DMS153 treated with DMSO at 0.1 percent for 48 hours (cell line): ENCODE data around the gene MRPS15.
A peak's percentile ranks its signal among the peaks of the same experiment; 100 is the strongest.

Experiments used
- DNase-seq: peaks from one replicate; lab custom pipeline; 2025; ENCODE audit not compliant: unreplicated experiment; lab: John Stamatoyannopoulos, UW

Gene MRPS15

DNA sequence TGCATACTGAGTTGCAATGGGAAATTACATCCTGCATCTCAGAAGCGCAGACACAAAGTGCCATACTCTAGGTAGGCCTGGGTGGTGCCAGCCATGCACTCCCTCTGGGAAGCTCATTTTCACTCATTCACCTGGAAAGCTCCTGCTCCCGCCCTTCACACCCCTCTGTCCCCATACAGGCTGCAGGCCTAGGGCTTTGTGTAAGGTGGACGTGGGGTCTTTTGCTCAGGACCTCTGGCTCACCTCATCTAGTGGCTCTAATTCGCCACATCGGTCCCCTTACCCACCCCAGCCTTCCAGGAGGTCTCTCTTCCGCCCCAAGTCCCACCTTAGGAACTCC lies 751 bp downstream of the MRPS15 start:
- no peak for DNase-seq

DNA sequence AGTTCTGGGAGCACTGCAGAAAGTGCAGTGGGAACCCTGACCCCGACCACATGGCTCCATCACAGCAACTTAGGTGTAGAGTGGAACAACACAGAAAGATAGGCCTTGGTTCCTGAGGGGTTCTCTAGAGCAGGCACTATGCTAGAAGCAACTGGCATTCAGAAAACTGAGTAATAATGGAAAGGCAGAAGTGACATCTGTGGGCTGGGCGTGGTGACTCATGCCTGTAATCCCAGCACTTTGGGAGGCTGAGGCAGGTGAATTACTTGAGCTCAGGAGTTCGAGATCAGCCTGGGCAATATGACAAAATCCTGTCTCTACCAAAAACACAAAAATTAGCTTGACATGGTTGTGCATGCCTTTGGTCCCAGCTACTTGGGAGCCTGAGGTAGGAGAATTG lies 5.3 kb downstream of the MRPS15 start:
- no peak for DNase-seq

DNA sequence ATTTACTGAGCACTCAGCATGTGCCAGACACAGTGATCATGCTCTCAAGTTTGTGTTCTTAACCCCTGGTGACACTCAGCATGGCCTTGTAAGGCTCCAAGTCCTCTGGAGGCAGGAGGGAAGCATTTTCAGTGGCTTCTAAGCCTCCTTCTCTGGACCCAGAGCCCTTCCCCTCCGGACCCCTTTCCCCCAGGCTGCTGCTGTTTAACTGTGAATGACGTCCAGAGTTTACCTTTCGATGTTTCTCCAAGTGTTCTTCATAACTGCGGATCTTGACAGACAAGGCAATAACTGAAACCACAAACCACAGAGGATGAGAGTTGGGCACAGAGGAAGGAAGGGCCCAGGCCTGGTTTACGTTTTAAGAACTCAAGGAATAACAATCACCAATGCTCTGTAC lies 6.5 kb downstream of the MRPS15 start:
- no peak for DNase-seq

DNA sequence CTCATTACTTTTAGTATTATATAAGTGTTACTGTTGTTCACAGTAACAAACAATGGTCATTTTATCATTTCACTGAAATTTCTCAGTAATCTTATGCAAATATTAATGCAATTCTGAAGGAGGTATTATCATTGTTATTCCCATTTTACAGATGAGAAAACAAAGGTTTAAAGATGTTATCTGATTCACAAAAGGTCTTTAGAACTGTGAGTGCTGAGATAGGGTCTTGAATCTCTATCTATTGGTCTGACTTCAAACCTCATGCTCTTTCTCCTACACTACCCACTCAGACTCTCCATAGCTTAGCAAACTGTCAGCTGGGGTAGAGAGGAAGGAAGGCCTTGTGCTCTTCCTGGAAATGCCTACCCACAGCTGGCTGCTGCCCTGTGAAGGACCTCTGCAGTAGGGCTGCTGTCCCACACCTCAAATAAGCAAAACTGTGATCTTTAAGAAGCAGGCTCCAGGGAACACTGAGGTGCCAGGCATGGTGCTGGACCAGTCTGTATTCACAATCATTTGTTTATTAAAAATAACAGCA lies 7.7 kb downstream of the MRPS15 start:
- DNase-seq = no peak

DNA sequence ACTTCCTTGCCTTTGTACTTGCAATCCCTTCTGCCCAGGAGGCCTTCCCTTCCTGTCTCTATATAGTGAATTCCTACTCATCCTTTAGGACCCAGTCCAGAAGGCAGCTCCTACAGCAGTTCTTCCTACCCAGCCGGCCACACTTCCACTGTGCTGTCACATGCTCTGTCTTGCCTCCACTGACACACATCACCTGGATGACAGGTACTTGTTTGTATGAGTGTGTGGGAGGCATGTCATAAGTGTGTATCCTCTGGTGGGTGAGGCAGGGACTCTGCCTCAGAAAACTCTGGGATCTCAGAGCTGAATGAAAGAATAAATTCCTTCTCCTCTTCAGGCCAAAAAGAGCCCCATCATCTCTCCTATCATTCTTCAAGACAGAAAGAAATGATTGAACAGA lies 8.8 kb downstream of the MRPS15 start:
- DNase-seq = no peak

DNA sequence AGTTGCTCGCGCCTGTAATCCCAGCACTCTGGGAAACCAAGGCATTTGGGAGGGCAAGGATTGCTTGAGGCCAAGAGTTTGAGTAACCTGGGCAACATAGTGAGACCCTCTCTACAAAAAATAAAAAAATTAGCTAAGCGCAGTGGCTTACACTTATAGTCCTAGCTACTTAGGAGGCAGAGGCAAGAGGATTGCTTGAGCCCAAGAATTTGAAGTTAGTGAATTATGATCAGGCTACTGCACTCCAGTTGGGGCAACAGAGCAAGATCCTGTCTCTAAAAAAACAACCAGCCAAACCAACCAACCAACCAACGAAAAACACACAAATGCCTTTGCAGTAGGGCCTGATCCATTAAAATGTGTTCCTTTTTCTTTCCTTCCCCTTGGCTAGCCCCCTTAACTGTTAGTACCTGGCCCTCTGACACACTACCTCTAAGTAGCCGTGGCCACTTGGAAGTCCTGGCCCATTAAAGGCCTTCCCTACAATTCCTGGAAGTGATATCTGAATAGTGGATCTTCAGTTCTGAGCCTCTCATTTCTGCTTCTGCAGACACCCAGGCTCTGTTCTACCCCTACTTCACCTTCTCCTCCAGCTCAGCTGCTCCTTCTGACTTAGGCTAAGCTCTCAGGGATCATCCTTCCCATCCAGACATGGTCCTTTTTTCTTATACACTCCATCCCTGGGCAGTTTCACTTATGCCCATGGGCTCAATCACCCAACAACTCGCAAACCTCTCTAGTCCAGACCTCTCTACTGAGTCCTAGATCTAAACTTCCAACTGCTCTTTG lies 10.4 kb downstream of the MRPS15 start:
- DNase-seq = no peak

DNA sequence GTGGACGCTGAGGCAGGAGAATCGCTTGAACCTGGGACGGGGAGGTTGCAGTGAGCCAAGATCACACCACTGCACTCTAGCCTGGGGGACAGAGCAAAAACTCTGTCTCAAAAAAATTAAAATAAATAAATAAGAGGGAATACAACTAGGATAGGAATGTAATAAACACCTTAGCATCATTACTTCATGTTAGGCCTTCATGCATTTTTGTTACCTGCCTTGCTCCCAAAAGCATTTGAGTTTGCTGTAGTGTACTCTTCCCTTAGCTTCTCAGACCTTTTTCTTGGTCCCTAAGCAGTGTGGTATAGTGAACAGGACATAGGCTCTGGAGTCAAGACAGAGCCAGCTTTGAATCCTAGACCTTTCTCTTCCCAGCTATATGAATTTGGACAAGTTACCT lies 11.1 kb downstream of the MRPS15 start:
- DNase-seq = no peak

DNA sequence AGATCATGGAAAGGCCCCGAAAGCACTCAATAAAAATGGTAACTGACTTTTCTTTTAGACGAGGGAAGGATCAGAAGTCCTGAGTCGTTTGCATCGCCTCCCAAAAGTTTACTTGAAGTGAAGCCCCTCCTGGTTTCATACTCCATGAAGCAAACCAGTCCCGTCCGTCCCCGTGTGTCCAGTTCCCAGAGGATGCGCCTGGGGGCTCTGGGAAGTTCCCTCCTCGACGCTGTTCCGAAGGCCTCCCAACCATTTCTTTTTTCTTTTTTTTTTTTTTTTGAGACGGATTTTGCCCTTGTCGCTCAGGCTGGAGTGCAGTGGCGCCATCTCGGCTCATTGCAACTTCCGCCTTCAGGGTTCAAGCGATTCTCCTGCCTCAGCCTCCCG lies 13.3 kb downstream of the MRPS15 start:
- DNase-seq = no peak

DNA sequence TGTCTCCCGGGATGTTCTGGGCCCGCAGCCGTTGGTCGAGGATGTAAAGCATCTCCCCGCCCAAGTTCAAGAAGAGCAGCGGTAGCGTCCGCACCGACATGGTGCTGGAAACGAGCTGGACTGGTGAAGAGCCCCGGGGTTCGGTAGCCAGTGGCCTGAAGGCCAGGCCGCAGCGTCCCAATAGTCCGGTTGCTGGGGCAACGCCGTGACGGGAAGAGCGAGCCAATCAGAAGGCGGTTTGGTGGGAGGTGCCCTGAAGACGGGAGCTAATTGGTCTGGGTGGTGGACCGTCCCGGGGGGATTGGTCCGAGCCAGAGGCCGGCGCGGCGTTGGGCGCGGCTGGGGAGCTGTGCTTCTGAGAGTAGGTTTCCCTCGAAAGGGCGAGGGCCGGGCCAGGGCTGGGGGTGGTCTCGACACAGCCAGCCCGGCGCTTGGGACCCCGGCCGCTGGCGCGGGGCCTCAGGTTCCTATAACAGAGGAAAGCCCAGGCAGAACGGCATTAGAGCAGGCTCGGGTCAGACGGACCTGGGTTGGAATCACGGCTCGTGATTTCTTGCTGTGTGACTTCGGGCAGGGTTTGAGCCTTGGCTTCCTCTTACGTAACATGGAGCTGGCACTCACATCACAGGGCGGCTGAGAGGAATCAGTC lies 13.8 kb downstream of the MRPS15 start, which contains the start of gene OSCP1:
Gene OSCP1 (minus strand): TSS at position 182 of the 649 bp plus-strand sequence. CDS start 82 bp downstream, at position 100.
- peak; percentile 100 for DNase-seq

DNA sequence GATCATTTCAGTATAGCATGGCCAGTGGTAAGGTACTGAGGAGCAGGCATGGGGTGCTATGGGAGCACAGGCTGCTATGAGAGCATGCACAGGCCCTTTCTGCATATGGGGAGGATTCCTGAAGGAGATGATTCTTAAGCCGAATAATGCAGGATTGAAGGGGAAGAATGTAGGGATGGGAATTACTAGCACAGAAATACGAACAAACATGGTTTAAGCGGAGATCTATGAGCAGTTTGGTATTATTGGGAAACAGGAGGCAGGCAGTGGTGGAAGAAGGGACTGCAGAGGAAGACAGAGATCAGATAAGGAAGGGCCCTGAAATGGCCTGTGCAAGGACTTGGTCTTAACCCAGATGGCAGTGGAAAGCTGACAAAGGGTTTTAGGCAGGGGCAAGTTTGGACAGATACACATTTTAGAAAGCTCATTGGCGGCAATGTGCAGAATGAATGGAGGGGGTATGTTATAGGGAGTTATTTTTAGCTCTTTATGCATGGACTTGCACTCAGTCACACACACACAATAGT lies 15.6 kb downstream of the MRPS15 start:
- DNase-seq = peak; percentile 37

DNA sequence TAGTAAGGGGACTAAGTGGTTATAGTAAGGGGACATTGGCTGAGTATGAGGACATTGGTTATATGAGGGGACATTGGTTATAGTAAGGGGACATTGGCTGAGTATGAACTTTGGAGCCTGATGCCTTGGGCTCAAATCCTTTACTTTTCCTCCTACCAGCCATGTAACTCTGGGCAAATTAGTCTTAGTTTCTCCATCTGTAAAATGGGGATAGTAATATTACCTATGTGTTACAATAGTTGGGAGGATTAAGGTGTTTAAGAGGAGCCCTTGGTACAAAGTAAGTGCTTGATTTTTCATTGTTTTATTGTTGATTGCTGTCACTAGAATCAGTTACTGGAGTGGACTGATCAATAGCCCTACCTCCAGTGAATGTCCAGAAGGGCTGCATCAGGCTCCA lies 16.7 kb downstream of the MRPS15 start:
- DNase-seq = no peak

DNA sequence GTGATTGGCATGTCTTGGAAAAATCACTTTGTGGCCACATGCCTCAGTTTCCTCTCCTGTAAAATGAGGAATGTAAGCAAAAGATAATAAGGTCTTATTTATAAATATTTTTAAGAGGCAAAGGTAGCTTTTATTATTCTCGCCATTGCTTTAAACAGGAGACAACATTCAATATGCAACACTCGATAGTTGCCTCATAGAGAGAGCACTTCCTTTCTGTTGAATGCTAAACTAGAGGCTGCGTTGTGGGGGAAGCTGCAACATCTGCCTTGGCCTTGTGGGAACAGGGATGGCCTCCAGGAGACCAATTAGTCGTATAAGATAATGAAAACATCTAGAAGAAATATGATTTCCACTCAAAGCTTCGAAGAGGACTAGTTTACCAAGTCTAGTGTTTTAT lies 17.4 kb downstream of the MRPS15 start:
- DNase-seq = no peak

DNA sequence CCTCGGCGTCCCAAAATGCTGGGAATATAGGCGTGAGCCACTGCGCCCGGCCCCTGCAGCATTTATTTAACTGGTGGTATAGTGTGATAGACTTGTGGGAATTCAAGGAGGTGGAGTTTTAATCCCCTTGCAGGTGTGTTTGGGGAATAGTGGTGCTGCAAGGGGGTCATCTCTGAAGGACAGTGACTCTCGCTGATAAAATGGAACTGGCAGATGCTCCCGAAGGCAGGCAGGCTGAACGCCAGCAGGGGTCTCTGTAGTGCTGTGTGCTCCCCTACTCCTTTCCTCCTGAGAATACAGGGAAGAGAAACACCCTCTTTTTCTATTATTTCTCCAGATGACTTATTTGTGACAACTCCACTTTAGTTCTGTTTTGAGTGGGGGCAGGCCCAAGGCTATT lies 17.9 kb downstream of the MRPS15 start:
- no peak for DNase-seq

DNA sequence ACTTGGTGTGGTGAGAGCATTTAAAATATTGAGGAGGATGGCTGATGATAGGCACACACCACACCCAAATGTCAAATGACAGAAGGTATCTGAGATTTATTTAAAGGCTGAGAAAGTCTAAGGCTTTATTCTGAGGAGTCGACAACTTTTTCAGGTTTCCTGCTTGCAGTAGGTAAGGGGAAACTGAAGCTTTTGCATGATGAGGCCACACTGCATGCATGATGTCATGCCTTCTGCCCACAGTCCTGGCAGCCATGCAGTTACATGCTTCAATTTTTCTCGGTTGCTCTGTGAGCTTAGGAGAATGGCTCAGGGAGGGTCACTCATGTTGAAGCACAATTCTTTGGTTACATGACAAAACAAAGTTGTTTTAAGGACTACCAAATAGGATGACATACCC lies 20.9 kb downstream of the MRPS15 start:
- no peak for DNase-seq

DNA sequence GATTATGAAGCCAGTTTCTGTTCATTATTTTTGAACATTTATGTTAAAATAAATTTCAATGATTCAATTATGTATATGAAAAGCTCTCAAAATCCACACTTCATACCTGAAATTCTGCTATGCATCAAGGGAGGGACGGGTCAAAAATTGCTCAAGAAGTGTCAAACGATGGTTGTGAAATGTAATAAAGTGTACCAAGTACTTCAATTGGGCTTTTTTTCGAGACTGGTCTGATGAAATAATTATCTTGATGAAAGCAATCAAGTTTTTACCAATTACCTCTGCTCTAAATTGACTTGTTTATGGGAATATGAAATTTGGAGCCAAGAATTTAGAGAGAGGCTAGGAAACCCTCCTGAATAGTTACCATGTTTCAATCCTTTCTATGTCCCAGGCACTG lies 21.8 kb downstream of the MRPS15 start:
- no peak for DNase-seq

DNA sequence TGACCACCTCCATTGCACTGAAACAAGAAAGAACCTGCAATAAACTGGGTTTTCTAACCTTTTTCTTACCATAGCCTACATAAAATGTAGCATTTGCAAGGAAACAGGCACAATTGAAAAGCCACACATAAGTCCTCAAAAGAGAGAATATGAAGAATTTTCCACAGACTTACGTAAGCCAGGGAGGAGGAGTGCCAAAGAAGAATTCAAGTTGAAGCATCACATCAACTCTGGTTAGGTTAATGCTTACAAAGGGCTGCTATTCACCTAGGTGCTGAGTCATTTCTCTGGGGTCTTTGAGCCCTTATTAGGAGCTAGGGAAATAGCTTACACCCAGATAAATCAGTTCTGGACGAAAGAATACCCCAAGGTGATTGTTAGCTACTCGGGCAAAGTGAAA lies 23.5 kb downstream of the MRPS15 start:
- no peak for DNase-seq

DNA sequence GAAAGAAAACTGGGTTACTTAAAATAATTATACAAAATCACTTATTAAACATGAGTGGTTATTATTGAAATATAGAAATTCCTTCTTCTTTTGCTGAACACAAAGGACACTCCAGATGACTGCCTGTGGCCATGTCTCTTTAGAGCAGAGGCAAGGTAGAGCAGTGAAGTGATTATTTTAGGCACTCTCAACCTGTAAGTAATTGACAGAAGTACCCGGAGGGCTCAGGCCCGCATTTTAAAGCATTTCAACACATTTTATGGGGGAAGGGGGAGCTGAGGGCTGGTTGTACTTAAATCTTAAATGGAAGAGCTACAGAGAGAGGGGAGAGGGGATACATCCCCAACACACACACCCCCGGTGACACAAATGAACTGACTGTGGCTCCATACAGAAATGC lies 24.1 kb downstream of the MRPS15 start:
- no peak for DNase-seq

DNA sequence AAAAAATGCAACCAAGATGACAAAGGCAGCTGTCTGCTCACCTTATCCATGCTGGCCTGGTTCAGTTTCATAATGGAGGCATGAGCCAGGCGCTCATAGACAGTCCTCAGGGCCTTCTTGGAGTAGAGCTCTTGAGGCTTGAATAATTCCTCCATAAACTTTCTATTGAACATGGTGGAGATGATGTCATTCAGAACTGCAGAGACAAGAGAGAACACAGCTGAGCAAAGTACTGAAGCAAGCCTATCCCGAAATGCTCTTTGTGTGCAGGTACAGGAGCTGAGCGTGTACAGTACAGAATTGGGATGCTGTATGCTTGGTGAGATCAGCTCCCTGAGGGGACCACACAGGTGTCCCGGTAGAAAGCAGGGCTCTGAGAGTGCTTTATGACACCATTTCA lies 25.5 kb downstream of the MRPS15 start:
- no peak for DNase-seq

DNA sequence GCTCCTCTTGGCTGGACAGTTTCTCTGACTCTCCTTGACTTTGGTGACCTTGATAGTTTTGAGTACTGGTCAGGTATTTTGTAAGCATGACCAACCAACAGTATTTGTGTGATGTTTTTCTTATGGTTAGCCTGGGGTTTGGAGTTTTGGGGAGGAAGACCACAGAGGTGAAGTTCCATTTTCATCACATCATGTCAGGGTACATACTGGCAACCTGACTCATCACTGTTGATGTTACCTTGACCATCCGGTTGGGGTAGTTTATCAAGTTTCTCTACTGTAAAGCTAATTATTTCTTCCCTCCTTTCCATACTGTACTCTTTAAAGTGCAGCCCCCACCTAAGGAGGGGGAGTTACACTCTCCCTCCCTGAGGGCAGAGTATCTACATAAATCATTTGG lies 27.4 kb downstream of the MRPS15 start:
- DNase-seq = no peak

DNA sequence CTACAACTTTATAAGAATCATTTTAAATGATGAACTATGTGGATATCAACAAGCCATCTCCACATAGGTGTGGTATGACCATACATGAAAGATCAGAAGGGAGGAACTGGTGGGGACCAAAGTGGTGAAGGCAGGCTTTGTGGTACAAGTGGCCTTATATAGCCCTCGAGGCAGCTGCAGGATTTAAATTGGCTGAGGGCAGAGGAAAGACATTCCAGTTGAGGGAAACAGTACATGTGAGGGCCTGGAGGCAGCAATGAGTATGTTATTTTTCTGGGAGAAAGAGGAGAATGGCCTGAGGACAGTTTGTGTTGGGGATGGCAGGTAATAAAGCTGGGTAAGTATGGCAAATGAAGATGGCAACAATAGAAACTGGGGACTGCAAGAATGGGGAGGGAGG lies 31.1 kb downstream of the MRPS15 start:
- DNase-seq = no peak

DNA sequence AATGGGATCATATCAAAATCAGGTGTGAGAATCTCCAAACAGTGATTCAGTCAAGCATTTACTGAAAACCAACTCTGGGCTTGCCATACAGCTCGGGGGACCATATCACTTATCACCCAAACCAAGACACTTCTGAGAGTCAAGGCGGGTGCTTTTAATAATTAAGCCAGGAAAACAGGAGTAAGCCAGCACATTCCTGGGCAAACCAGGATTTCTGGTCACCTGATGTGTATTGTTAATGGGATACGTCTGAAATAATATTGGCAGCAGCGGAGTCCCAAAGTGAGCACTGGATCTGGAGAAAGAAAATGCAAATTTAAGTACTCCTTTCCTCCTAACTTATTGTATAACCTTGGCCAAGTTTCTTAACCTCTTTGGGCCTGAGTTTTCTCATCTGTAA lies 31.6 kb downstream of the MRPS15 start:
- DNase-seq = no peak

DNA sequence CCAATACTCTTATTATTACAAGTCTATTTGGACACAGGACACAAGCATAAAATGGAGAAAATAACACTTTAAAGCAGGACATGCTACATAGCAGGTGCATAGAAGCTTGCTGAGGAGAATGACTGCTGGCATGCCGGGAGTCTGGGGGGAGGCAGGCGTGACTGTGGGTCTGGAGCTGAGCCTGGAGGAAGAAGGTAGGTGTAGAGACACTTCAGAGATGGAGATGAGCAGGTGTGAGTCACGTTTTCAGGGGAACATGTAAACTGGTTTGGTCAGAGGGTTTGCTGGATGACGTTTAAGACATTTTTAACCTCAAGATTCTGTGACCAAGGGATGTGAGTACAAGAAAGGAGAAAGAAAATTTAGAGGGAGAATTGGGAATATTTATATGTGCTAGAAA lies 38.4 kb downstream of the MRPS15 start:
- no peak for DNase-seq
